Measurements from ENCODE around the gene PAQR7. TPM values are rescaled to one million over a fixed set of nuclear protein-coding genes. Genes with fewer than 3 reads are reported as not detected.

Gene PAQR7
- total and polyA plus RNA-seq, 4 donors = 4.2 to 12.1 (median 6.6) TPM

DNA sequence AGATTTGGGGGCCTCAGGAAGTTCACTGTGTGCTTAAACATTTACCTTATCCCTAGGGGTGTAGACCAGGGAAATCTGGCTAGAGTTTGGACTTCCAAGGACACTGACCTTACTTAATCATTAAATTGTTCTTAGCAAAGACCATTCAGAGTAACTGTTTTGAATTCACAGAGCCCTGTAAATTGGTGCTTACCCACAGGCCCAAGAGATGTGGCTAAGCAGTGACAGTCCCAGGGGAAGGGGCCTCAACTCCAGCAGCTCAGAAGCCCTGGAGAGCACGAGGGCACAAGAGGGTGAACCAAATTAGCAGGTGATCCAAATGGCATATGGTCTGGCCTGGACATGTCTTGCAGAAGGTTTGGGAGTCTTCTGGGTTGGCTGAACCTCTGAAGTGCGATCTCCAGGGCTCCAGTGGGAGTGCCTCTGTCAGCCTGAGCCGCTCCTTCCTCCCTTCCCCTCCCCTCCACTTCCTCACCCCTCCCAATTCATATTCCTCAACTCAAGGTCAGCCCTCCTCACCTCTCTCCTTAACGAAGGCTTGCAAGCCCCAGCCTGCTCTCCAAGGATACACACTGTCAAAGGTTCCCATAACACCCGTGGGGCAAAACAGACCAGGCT, 4.3 kb downstream of the PAQR7 start:
- TF ChIP-seq, protein P1, sequence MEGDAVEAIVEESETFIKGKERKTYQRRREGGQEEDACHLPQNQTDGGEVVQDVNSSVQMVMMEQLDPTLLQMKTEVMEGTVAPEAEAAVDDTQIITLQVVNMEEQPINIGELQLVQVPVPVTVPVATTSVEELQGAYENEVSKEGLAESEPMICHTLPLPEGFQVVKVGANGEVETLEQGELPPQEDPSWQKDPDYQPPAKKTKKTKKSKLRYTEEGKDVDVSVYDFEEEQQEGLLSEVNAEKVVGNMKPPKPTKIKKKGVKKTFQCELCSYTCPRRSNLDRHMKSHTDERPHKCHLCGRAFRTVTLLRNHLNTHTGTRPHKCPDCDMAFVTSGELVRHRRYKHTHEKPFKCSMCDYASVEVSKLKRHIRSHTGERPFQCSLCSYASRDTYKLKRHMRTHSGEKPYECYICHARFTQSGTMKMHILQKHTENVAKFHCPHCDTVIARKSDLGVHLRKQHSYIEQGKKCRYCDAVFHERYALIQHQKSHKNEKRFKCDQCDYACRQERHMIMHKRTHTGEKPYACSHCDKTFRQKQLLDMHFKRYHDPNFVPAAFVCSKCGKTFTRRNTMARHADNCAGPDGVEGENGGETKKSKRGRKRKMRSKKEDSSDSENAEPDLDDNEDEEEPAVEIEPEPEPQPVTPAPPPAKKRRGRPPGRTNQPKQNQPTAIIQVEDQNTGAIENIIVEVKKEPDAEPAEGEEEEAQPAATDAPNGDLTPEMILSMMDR (IDR thresholded peaks at IDR 0.05; ENCODE audit: control extremely low read depth, extremely low read depth) = no peak
- peaks cover 0 to 25% (median 9%) of the 10 kb centered on the region in 5 donors for H3K4me1 ChIP-seq (ENCODE audit: control insufficient read depth in 5 of 5, insufficient read depth in 5 of 5, low read length in 5 of 5)
- no peak overlapping the region for H3K27ac ChIP-seq (ENCODE audit: low read depth in 1 of 2, low read length in 1 of 2)
- no peak overlapping the region for H3K9ac ChIP-seq (ENCODE audit: insufficient read depth in 1 of 2, low read length in 2 of 2)
- H3K4me3 ChIP-seq = no peak overlapping the region
- DNase-seq (peak in 1 of 3 donors; percentile 53), ATAC-seq (ENCODE audit: insufficient read depth, low FRiP score) (no peak)
- H3K27me3 ChIP-seq (ENCODE audit: control insufficient read depth in 3 of 3, insufficient read depth in 3 of 3, low read length in 2 of 3) = no peaks in the 10 kb centered on the region
- 14 to 25% methylated on average over 5 of the region's 5 CpGs for WGBS, 2 donors
- H3K9me3 ChIP-seq (ENCODE audit: control insufficient read depth in 4 of 4, insufficient read depth in 3 of 4, low read length in 3 of 4) = no peaks in the 10 kb centered on the region
- H3K36me3 ChIP-seq (ENCODE audit: control insufficient read depth in 4 of 4, insufficient read depth in 4 of 4, low read length in 4 of 4) = peaks cover 0 to 5% (median 1%) of the 10 kb centered on the region in 4 donors

DNA sequence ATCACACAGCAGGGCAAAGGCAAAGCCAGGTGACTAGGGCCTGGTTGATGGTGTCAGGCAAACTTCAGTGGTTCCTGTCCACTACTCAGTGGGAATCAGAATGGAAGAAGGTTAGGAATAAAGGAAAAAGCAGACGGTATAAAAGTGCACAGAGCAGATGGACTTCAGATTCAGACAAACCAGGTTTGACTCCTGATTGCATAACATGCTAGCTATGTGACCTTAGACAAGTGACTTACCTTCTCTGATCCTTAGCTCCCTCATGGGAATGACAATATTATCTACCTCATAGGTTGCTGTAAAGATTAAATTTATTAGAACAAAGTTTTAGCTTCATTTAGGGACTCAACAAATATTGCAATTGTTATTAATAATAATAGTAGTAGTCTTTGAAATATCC, 4.9 kb downstream of the PAQR7 start:
- H3K36me3 ChIP-seq (ENCODE audit: control insufficient read depth in 4 of 4, insufficient read depth in 4 of 4, low read length in 4 of 4) = peaks cover 0 to 5% (median 1%) of the 10 kb centered on the region in 4 donors
- H3K27me3 ChIP-seq (ENCODE audit: control insufficient read depth in 3 of 3, insufficient read depth in 3 of 3, low read length in 2 of 3) = no peaks in the 10 kb centered on the region
- no peak overlapping the region for H3K27ac ChIP-seq (ENCODE audit: low read depth in 1 of 2, low read length in 1 of 2)
- no peak for ATAC-seq (ENCODE audit: insufficient read depth, low FRiP score)
- TF ChIP-seq, protein P1 (IDR thresholded peaks at IDR 0.05; ENCODE audit: control extremely low read depth, extremely low read depth) = no peak
- no peaks in the 10 kb centered on the region for H3K9me3 ChIP-seq (ENCODE audit: control insufficient read depth in 4 of 4, insufficient read depth in 3 of 4, low read length in 3 of 4)
- H3K4me3 ChIP-seq = no peak overlapping the region
- H3K4me1 ChIP-seq (ENCODE audit: control insufficient read depth in 5 of 5, insufficient read depth in 5 of 5, low read length in 5 of 5) = peaks cover 0 to 21% (median 9%) of the 10 kb centered on the region in 5 donors
- no peak for DNase-seq
- no peak overlapping the region for H3K9ac ChIP-seq (ENCODE audit: insufficient read depth in 1 of 2, low read length in 2 of 2)
- WGBS, 2 donors = 89 to 91% methylated on average over 1 of the region's 1 CpG

DNA sequence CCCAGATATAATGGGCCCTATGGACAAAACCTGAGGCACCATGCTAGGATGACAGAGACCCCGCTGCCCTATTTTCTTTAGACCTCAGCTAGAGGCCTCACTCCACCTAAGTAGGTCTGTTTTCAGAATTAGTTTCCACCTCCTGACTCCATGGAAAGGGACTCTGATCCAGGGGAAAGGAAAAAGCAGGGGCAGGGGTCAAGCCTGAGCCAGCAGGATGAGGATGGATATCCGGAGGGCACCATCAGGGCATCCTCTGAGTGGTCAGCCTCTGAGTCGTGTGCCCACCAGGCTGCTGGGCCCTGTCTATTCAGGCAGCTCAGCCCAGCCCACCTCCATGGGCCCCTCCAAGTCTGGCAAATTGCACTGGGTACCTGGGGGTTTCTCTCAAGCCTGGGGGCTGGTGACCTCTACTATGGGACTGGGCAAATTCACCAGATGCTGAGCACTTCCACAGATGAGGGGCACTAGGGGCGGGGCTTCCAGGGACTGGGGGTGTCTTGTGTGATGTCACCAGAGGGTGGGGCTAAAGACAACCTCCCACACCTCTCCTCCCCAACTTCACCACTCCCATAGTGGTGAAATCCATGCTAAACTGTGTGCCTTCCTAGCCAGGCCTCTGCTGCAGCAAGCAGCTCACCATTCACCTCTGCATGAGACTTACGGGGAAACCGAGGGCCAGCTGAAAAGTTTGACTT, 5.5 kb downstream of the PAQR7 start:
- ATAC-seq (ENCODE audit: insufficient read depth, low FRiP score) (no peak), DNase-seq (no peak)
- no peak overlapping the region for H3K4me3 ChIP-seq
- no peaks in the 10 kb centered on the region for H3K27me3 ChIP-seq (ENCODE audit: control insufficient read depth in 3 of 3, insufficient read depth in 3 of 3, low read length in 2 of 3)
- TF ChIP-seq, protein P1 (IDR thresholded peaks at IDR 0.05; ENCODE audit: control extremely low read depth, extremely low read depth) = no peak
- peaks cover 0 to 5% (median 1%) of the 10 kb centered on the region in 4 donors for H3K36me3 ChIP-seq (ENCODE audit: control insufficient read depth in 4 of 4, insufficient read depth in 4 of 4, low read length in 4 of 4)
- H3K9ac ChIP-seq (ENCODE audit: insufficient read depth in 1 of 2, low read length in 2 of 2) = no peak overlapping the region
- no peak overlapping the region for H3K27ac ChIP-seq (ENCODE audit: low read depth in 1 of 2, low read length in 1 of 2)
- WGBS, 2 donors = 74 to 89% methylated on average over 6 of the region's 6 CpGs
- H3K9me3 ChIP-seq (ENCODE audit: control insufficient read depth in 4 of 4, insufficient read depth in 3 of 4, low read length in 3 of 4) = no peaks in the 10 kb centered on the region
- H3K4me1 ChIP-seq (ENCODE audit: control insufficient read depth in 5 of 5, insufficient read depth in 5 of 5, low read length in 5 of 5) = peaks cover 0 to 20% (median 9%) of the 10 kb centered on the region in 5 donors
